HL-60 (cell line): ENCODE measurements around the gene RSPH6A.

ENCODE experiments used
- DNase-seq, 2 experiments: peaks; one replicate each; pipeline ENCODE4 v3.0.0-alpha.2; 2010 to 2020; ENCODE audit warnings: low read depth in 1 of 2, low spot score in 1 of 2
- H3K27ac ChIP-seq: fragments of 250-450 bp; sonication (Bioruptor Pico); replicated peaks from 2 replicates; pipeline ENCODE4 v1.5.1; 2020; ENCODE audit warnings: mild to moderate bottlenecking, moderate library complexity
- H3K27me3 ChIP-seq: fragments of 250-450 bp; sonication (Bioruptor Pico); 2 replicates; pipeline ENCODE4 v1.5.1; 2021; ENCODE audit warnings: mild to moderate bottlenecking, moderate library complexity; ENCODE audit not compliant: insufficient read depth, poor library complexity, severe bottlenecking
- H3K4me3 ChIP-seq: replicated peaks from 2 replicates; pipeline ENCODE4 v1.5.1; 2011; ENCODE audit warnings: mild to moderate bottlenecking, control low read depth, low read length; ENCODE audit not compliant: insufficient read depth
- GABPA ChIP-seq: IDR thresholded peaks from 2 replicates; pipeline ENCODE4 v1.6.1; 2012; ENCODE audit warnings: low read depth
- POLR2AphosphoS5 ChIP-seq: IDR thresholded peaks from 2 replicates; pipeline ENCODE4 v1.6.1; 2012; ENCODE audit warnings: low read depth
- REST ChIP-seq: IDR thresholded peaks from 2 replicates; pipeline ENCODE4 v1.6.1; 2012; ENCODE audit warnings: low read depth; ENCODE audit not compliant: insufficient replicate concordance
- SPI1 ChIP-seq: IDR thresholded peaks from 2 replicates; pipeline ENCODE4 v1.6.1; 2012; ENCODE audit warnings: low read depth, mild to moderate bottlenecking, borderline replicate concordance
- TF ChIP-seq, protein P1 (sequence below): IDR thresholded peaks from one replicate; pipeline ENCODE4 v1.5.1; 2011; ENCODE audit warnings: low read length, control low read depth, inconsistent platforms; ENCODE audit not compliant: insufficient read depth

The RSPH6A gene

DNA sequence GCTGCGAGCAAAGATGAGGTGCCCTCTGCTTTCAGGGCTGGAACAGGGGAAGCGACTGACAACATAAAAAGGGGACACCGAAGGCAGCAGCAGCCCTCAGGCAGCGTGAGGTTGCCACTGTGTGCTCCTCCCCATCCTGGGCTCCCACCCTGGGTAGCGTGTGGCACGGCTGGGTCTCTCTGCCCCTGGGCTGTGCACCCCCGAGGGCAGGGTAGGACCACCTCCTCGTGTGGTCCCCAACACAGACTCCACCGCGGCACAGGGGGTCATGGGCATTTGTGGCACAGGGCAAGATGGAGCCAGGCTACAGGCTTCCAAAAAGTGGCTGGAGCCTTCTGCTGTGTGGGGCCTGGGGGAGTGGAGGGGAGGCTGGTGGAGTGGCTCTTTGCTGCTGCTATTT, 6.5 kb upstream of the RSPH6A start:
- Histone ChIP-seq H3K4me3 (no peak overlapping the region), H3K27me3 (no peaks in the 10 kb centered on the region), H3K27ac (no peak overlapping the region)
- TF ChIP-seq GABPA (no peak), REST (no peak), POLR2AphosphoS5 (no peak), SPI1 (no peak)
- TF ChIP-seq, protein P1, sequence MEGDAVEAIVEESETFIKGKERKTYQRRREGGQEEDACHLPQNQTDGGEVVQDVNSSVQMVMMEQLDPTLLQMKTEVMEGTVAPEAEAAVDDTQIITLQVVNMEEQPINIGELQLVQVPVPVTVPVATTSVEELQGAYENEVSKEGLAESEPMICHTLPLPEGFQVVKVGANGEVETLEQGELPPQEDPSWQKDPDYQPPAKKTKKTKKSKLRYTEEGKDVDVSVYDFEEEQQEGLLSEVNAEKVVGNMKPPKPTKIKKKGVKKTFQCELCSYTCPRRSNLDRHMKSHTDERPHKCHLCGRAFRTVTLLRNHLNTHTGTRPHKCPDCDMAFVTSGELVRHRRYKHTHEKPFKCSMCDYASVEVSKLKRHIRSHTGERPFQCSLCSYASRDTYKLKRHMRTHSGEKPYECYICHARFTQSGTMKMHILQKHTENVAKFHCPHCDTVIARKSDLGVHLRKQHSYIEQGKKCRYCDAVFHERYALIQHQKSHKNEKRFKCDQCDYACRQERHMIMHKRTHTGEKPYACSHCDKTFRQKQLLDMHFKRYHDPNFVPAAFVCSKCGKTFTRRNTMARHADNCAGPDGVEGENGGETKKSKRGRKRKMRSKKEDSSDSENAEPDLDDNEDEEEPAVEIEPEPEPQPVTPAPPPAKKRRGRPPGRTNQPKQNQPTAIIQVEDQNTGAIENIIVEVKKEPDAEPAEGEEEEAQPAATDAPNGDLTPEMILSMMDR = no peak
- DNase-seq = no peak

GRCh38 chr19:45821103-45821521, 6.0 kb upstream of the RSPH6A start:
- TF ChIP-seq GABPA (no peak), POLR2AphosphoS5 (no peak; the same call in 1 of the 2 replicates), REST (no peak), SPI1 (no peak)
- TF ChIP-seq, protein P1 = no peak
- DNase-seq = no peak
- Histone ChIP-seq H3K4me3 (no peak overlapping the region), H3K27ac (no peak overlapping the region), H3K27me3 (no peaks in the 10 kb centered on the region)

- TF ChIP-seq REST (no peak), SPI1 (no peak), POLR2AphosphoS5 (no peak), GABPA (no peak)
- TF ChIP-seq, protein P1 = no peak
- Histone ChIP-seq H3K27ac (no peak overlapping the region), H3K27me3 (no peaks in the 10 kb centered on the region), H3K4me3 (no peak overlapping the region)
- no peak for DNase-seq
Measured at GRCh38 chr19:45820413-45821102, 5.5 kb upstream of the RSPH6A start.
